Central memory CD8-positive, alpha-beta T cell (primary cell): ENCODE data around the gene LDLRAD3.

Experiments
- ATAC-seq: fragments of 150-1000 bp; cut with Tn5 transposase; replicated peaks from 2 replicates; pipeline ENCODE4 v1.10.0; 2022; ENCODE audit warnings: mild to moderate bottlenecking, moderate FRiP score, moderate number of reproducible peaks; ENCODE audit not compliant: poor library complexity, severe bottlenecking; ENCODE audit errors: extremely low read depth
- DNase-seq, 2 donors: peaks; one replicate each; pipeline ENCODE4 v3.0.0; 2021; ENCODE audit warnings: low spot score in 2 of 2
- H3K27ac Mint-ChIP-seq: one replicate; pipeline ENCODE4 v1.8.0; 2022; ENCODE audit warnings: low read depth, mild to moderate bottlenecking, moderate library complexity, mixed read lengths
- H3K27me3 Mint-ChIP-seq: one replicate; pipeline ENCODE4 v1.8.0; 2022; ENCODE audit warnings: mixed read lengths
- H3K36me3 Mint-ChIP-seq: one replicate; pipeline ENCODE4 v1.8.0; 2022; ENCODE audit warnings: mild to moderate bottlenecking, moderate library complexity, mixed read lengths; ENCODE audit not compliant: insufficient read depth
- H3K4me1 Mint-ChIP-seq: one replicate; pipeline ENCODE4 v1.8.0; 2022; ENCODE audit warnings: mixed read lengths
- H3K4me3 Mint-ChIP-seq: one replicate; pipeline ENCODE4 v1.8.0; 2022; ENCODE audit warnings: mild to moderate bottlenecking, moderate library complexity, mixed read lengths
- H3K9me3 Mint-ChIP-seq: one replicate; pipeline ENCODE4 v1.8.0; 2022; ENCODE audit warnings: mixed read lengths

LDLRAD3 gene

DNA sequence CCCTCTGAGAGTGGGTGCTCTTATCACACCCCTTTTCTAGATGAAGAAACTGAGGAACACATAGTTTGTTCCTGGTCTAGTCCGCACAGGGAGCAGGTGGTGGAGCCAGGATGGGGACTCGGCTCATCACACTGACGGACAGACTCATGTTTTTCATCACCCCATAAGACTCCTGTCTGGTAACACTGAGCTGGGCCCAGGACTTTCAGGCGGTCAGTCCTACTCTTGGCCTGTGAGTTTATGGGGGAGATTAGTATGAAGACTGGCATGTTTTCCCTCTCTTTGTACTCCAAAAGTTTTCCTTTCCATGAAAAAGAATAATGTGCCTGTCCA is 160.8 kb downstream of the LDLRAD3 start:
- Mint-ChIP-seq H3K27me3 (peaks cover 15% of the 10 kb centered on the region), H3K36me3 (no peaks in the 10 kb centered on the region), H3K9me3 (no peaks in the 10 kb centered on the region), H3K27ac (no peak overlapping the region), H3K4me1 (no peaks in the 10 kb centered on the region), H3K4me3 (no peak overlapping the region)
- DNase-seq, result no peak
- no peak for ATAC-seq

DNA sequence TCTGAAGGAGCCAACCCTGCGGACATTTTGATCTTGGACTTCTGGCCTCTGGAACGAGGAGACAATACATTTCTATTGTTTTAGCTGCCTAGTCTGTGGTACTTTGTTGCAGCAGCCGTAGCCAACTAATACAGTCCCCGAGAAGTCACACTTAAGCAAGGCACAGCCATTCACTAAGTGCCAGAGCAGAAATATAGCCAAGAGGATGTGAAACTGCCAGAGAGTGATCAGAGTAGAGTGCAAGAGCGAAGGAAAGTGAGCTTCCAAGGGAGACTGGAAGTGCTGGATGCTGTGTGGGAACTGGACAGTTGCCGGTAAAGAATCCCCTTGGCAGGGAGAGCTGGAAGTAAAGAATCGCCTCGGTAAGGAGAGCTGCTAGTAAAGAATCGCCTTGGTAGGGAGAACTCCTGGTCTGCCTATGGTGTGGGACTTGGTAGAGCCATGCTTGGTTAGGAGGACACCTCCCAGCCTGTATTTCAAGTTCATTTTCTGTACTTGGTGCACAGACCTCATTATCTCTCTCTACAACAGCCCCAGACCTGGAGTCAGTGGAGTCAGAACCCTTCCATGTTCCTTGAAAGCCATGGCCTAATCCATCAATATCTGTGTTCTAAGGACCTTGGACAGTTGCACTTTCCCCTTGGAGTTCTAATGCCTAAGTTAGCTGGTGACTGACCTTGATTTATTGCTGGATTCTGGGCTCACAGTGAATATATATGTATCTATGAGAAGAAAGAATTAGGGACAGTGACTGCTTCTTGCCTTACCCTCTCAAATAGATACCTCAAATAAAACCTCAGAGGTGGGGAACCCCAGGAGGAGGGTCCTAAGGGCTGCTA is 162.1 kb downstream of the LDLRAD3 start:
- no peaks in the 10 kb centered on the region for H3K4me1 Mint-ChIP-seq
- H3K4me3 Mint-ChIP-seq, result no peak overlapping the region

GRCh38 chr11:36107547-36107946 is 163.7 kb downstream of the LDLRAD3 start:
- Mint-ChIP-seq H3K4me3 (no peak overlapping the region), H3K27ac (no peak overlapping the region), H3K27me3 (peaks cover 30% of the 10 kb centered on the region), H3K9me3 (peaks cover 3% of the 10 kb centered on the region), H3K4me1 (no peaks in the 10 kb centered on the region), H3K36me3 (no peaks in the 10 kb centered on the region)
- DNase-seq (no peak), ATAC-seq (no peak)

More for the DNA sequence above, 162.1 kb downstream of the LDLRAD3 start:
- Mint-ChIP-seq H3K27me3 (peaks cover 15% of the 10 kb centered on the region), H3K9me3 (no peaks in the 10 kb centered on the region), H3K36me3 (no peaks in the 10 kb centered on the region), H3K27ac (no peak overlapping the region)
- ATAC-seq (no peak), DNase-seq (no peak)

- no peaks in the 10 kb centered on the region for H3K4me1 Mint-ChIP-seq
- peaks cover 31% of the 10 kb centered on the region for H3K27me3 Mint-ChIP-seq
- no peak overlapping the region for H3K27ac Mint-ChIP-seq
- no peak for DNase-seq
- H3K9me3 Mint-ChIP-seq, result peaks cover 9% of the 10 kb centered on the region
- no peak overlapping the region for H3K4me3 Mint-ChIP-seq
- H3K36me3 Mint-ChIP-seq, result no peaks in the 10 kb centered on the region
- no peak for ATAC-seq
Observed at GRCh38 chr11:36108881-36109589, 165.2 kb downstream of the LDLRAD3 start.

DNA sequence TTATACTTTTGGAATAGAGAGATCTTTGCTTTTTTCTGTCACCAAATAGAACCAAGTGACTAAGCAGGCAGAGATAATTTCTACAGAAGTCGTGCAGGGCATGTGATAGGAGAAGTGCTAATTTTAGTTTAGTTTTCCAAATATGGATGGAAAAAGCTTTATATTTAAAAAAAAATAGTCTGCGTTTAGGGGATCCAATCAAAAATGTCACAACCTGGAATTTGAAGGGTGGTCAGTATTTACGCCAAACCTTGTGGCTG is 165.7 kb downstream of the LDLRAD3 start:
- ATAC-seq (no peak), DNase-seq (no peak)
- H3K9me3 Mint-ChIP-seq, result peaks cover 9% of the 10 kb centered on the region
- no peak overlapping the region for H3K27ac Mint-ChIP-seq
- no peak overlapping the region for H3K4me3 Mint-ChIP-seq
- H3K36me3 Mint-ChIP-seq, result no peaks in the 10 kb centered on the region
- H3K4me1 Mint-ChIP-seq, result no peaks in the 10 kb centered on the region
- peaks cover 33% of the 10 kb centered on the region for H3K27me3 Mint-ChIP-seq

DNA sequence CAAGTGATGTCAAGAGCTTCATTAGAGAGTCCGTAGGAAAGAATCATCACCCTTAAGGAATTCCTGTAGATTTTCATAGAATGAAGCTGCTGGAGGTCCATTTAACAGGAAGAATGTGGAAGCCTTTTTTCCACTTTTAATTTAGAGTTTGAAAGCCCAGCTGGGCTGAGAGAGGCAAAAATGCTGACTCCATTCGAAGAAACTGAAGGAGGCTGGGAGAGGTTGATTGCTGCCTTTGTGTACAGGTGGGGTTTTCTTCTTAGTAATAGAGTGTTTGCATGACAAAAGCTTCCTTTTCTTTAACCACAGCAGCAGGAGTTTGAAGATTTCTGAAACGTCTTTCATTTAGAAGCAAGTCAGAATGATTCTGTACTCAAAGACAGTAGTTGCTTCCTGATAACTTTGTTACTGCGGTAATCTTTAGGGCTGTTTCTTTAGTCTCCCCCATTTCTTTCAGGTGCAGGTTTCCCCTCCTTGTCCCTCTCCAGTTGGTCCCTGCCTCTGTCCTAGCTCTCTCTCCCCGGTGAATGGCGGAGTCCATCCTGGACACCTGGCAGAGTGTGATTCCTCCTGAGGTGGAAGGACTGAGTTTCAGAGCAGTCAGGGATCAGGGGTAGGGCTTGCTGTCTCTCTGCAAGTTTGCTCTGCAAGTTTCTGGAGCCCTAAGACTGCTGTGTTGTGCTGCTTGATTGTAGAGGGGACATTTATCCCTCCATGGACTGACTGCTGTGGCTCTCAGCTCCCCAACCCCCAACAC is 166.2 kb downstream of the LDLRAD3 start:
- H3K36me3 Mint-ChIP-seq, result no peaks in the 10 kb centered on the region
- H3K4me3 Mint-ChIP-seq, result no peak overlapping the region
- no peaks in the 10 kb centered on the region for H3K4me1 Mint-ChIP-seq
- no peak overlapping the region for H3K27ac Mint-ChIP-seq
- H3K9me3 Mint-ChIP-seq, result peaks cover 9% of the 10 kb centered on the region
- no peak for ATAC-seq
- DNase-seq, result no peak
- peaks cover 39% of the 10 kb centered on the region for H3K27me3 Mint-ChIP-seq

DNA sequence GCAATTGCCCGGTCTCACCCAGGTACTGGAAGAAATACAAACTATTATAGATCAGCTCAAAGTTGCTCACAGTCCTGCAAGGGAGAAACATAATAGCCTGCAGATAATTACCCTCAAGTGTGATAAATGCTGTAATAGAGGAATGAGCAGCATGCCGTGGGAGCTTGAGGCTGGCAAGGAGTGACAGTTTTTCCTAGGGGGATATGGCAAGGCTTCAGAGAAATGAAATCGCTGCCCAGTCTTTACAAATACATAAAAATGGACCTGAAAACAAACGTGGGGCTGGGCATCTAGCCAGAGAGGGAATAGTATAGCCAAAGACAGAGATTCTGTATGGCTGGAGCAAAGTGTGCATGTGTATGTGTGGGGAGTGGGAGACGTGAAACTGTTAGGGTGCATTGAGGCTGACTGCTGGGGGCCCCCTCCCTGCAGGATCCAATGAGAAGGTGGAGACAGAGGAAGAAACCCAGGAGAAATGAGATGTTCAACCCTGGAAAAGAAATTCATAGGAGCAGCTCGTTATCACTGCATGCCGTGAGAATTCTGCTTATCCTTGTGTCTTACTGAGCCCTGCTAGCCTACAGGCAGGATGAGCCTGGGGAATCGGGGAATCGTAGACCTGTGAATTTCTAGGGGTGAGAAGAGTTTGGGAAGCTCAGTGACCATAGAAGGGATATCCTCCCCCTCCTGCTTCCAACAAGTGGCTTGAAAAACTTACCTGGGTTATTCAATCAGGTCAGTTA is 167.0 kb downstream of the LDLRAD3 start:
- DNase-seq (no peak), ATAC-seq (no peak)
- H3K27ac Mint-ChIP-seq, result no peak overlapping the region
- no peaks in the 10 kb centered on the region for H3K4me1 Mint-ChIP-seq
- H3K36me3 Mint-ChIP-seq, result no peaks in the 10 kb centered on the region
- no peak overlapping the region for H3K4me3 Mint-ChIP-seq
- peaks cover 42% of the 10 kb centered on the region for H3K27me3 Mint-ChIP-seq
- H3K9me3 Mint-ChIP-seq, result peaks cover 9% of the 10 kb centered on the region

- H3K27me3 Mint-ChIP-seq, result peaks cover 30% of the 10 kb centered on the region
- ATAC-seq (no peak), DNase-seq (no peak)
- peaks cover 9% of the 10 kb centered on the region for H3K9me3 Mint-ChIP-seq
- H3K36me3 Mint-ChIP-seq, result no peaks in the 10 kb centered on the region
- H3K27ac Mint-ChIP-seq, result no peak overlapping the region
- H3K4me1 Mint-ChIP-seq, result no peaks in the 10 kb centered on the region
- no peak overlapping the region for H3K4me3 Mint-ChIP-seq
Observed at GRCh38 chr11:36114095-36114494, 170.2 kb downstream of the LDLRAD3 start.

DNA sequence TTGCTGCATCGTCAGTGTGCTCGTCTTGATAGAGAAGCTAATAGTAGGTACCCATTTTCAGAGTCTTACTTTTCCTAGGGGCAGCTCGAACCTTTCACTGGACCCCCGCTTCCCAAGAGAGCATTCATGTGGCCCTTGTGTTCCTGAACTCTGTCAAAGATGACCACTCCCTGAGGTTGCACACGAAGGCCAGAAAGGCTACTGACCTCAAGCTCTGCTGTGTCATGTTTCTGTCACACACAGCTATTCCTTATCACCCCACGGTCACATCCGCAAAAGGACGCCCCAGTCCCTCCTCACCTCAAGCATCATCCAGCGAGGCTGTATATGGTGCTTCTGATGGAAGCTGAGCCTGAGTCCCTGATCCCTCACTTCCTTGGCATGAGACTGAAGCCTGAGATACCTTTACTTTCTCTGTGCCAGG is 171.5 kb downstream of the LDLRAD3 start:
- Mint-ChIP-seq H3K27ac (no peak overlapping the region), H3K4me1 (no peaks in the 10 kb centered on the region), H3K4me3 (no peak overlapping the region), H3K36me3 (no peaks in the 10 kb centered on the region), H3K27me3 (peaks cover 26% of the 10 kb centered on the region), H3K9me3 (peaks cover 9% of the 10 kb centered on the region)
- ATAC-seq, result no peak
- DNase-seq, result no peak

DNA sequence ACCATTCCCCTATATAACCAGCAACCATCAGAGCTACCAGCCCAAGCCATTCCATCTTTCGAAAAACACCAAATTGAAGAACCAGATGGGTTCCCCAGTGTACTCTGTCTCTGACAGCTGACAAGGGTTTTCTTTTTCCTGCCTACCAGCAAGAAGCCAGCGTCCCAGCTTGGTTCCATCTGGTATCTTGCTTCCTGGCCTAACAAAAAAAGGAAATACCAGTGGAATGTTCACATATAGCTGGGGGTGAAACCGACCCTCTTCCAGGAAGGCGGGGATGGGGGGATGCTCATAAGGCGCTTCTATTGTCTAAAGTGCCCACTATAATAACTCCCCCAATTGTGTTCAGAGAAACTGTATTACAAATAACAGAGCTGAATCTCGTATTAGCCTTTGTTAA is 172.3 kb downstream of the LDLRAD3 start:
- H3K36me3 Mint-ChIP-seq, result no peaks in the 10 kb centered on the region
- ATAC-seq (no peak), DNase-seq (no peak)

DNA sequence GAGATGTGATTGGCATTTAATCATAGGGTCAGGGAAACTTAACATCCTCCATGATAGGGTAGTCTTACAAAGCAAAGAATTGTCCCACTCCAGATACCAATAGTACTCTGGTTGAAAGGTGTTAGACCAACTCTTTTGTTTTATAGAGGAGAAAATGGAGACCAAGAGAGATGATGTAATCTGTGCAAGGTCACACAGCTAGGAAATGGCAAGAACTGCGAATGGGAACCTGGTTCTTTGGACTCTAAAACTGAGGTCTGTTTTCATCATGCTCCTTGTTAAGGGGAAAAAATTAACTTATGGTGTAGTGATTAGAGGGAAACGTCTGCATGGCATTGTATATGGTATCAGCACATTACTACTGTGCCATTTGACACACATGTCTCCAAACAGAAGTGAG is 174.2 kb downstream of the LDLRAD3 start:
- no peaks in the 10 kb centered on the region for H3K4me1 Mint-ChIP-seq
- ATAC-seq (no peak), DNase-seq (no peak)
- H3K9me3 Mint-ChIP-seq, result peaks cover 1% of the 10 kb centered on the region
- no peaks in the 10 kb centered on the region for H3K36me3 Mint-ChIP-seq
- H3K27ac Mint-ChIP-seq, result no peak overlapping the region
- H3K27me3 Mint-ChIP-seq, result peaks cover 26% of the 10 kb centered on the region
- no peak overlapping the region for H3K4me3 Mint-ChIP-seq

More for the DNA sequence above, 172.3 kb downstream of the LDLRAD3 start:
- Mint-ChIP-seq H3K9me3 (peaks cover 9% of the 10 kb centered on the region), H3K27me3 (peaks cover 32% of the 10 kb centered on the region), H3K4me1 (no peaks in the 10 kb centered on the region), H3K4me3 (no peak overlapping the region), H3K27ac (no peak overlapping the region)

- Mint-ChIP-seq H3K9me3 (no peaks in the 10 kb centered on the region), H3K27ac (no peak overlapping the region), H3K27me3 (peaks cover 26% of the 10 kb centered on the region), H3K4me1 (no peaks in the 10 kb centered on the region), H3K36me3 (no peaks in the 10 kb centered on the region), H3K4me3 (no peak overlapping the region)
- ATAC-seq (no peak), DNase-seq (no peak)
Observed at GRCh38 chr11:36119300-36119699, 175.4 kb downstream of the LDLRAD3 start.
